ENCODE measurements around the gene MAT2B.

Gene MAT2B

DNA sequence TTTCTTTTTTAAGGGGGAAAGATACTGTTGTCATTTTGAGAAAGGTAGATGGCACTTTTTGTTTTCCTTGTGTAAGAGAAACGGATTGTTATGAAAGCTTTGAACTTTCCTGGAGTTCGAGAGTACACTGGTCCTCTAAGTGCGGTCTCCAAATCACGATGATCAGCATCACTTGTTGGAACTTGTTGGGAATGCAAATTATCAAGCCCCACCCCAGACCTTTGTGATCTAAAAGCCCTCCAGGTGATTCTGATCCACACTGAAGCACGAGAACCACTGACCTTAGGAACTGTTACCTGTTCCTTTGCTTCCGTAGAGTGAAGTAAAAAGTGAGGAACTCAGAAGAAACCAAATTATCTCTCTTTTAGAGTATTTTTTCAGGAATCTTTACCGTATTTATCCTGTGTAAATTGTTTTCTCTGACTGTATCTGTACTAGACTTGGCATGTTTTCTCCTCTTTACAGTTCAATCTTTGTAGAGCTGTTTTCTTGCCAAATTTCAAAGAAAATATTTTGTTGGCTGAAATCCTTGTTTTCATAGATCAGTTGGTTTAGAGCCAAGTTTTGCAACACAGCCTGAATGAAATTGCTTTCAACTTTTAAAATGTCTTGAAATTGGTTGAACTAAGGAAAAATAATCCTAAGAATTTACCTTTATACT is 4.0 kb downstream of the MAT2B start:
- TF ChIP-seq, protein P1, sequence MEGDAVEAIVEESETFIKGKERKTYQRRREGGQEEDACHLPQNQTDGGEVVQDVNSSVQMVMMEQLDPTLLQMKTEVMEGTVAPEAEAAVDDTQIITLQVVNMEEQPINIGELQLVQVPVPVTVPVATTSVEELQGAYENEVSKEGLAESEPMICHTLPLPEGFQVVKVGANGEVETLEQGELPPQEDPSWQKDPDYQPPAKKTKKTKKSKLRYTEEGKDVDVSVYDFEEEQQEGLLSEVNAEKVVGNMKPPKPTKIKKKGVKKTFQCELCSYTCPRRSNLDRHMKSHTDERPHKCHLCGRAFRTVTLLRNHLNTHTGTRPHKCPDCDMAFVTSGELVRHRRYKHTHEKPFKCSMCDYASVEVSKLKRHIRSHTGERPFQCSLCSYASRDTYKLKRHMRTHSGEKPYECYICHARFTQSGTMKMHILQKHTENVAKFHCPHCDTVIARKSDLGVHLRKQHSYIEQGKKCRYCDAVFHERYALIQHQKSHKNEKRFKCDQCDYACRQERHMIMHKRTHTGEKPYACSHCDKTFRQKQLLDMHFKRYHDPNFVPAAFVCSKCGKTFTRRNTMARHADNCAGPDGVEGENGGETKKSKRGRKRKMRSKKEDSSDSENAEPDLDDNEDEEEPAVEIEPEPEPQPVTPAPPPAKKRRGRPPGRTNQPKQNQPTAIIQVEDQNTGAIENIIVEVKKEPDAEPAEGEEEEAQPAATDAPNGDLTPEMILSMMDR (IDR thresholded peaks at IDR 0.05; ENCODE audit: insufficient read depth, low read depth, low read length, missing control alignments) = no peak
- H3K4me3 ChIP-seq (ENCODE audit: low read length) = peak overlapping the region; percentile 23
- peak; percentile 93 for DNase-seq (ENCODE audit: low read depth)

DNA sequence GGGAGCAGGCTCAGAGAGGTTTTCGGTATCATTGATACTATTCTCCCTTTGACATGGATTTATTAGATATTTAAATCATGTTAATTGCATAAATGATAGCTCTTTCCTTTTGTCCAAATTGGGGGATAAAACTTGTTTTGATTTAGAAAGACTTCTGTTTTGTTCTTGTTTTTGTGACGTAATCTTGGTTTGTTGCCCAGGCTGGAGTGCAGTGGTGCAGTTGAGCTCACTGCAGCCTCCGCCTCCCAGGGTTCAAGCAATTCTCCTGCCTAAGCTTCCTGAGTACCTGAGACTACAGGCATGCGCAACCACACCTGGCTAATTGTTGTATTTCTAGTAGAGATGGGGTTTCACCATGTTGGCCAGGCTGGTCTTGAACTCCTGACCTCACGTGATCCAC is 7.1 kb downstream of the MAT2B start:
- no peak overlapping the region for H3K4me3 ChIP-seq (ENCODE audit: low read length)
- DNase-seq (ENCODE audit: low read depth) = no peak
- TF ChIP-seq, protein P1 (IDR thresholded peaks at IDR 0.05; ENCODE audit: insufficient read depth, low read depth, low read length, missing control alignments) = no peak

DNA sequence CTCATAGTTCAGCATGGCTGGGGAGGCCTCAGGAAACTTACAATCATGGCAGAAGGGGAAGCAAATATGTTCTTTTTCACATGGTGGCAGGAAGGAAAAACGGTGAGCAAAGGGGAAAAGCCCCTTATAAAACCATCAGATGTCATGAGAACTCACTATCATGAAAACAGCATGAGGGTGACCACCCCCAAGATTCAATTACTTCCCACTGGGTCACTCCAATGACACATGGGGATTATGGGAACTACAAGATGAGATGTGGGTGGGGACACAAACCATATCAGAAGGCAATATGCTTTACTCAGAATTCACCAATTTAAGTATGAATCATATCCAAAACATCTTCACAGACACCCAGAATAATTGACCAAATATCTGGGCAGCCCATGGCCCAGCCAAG is 19.7 kb downstream of the MAT2B start:
- TF ChIP-seq, protein P1 (IDR thresholded peaks at IDR 0.05; ENCODE audit: insufficient read depth, low read depth, low read length, missing control alignments) = no peak
- no peak for DNase-seq (ENCODE audit: low read depth)
- H3K4me3 ChIP-seq (ENCODE audit: low read length) = no peak overlapping the region

DNA sequence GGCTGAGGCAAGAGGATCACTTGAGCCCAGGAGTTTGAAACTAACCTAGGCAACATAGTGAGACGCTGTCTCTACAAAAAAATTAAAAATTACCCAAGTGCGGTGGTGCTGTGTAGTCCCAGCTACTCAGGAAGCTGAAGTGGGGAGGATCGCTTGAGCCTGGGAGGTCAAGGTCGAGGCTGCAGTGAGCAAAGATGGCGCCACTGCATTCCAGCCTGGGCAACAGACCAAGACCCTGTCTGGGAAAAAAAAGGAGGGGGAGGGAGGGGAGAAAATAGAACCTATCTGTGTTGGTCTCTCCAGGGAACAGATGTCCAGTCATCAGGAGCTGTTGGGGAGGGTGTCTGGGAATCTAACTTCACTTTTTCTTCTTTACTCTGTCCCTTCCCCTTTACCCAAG is 24.3 kb downstream of the MAT2B start:
- no peak overlapping the region for H3K4me3 ChIP-seq (ENCODE audit: low read length)
- DNase-seq (ENCODE audit: low read depth) = no peak
- TF ChIP-seq, protein P1 (IDR thresholded peaks at IDR 0.05; ENCODE audit: insufficient read depth, low read depth, low read length, missing control alignments) = no peak

DNA sequence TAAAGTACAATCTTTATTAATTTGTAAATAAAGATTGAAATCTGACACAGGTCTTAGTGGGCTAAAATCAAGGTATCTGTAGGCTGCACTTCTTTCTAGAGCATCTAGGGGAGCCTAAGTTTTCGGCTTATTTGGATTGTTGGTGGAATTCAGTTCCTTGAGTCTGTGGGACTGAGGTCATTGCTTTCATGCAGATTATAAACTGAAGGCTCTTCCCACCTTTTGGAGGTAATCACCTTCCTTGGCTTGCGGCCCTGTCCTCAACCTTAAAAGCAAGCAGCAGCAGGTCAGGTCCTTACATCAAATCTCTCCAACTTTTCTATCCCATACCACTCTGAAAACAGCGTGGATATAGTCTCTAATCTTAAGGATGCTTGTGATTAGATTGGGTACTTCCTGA is 25.9 kb downstream of the MAT2B start:
- TF ChIP-seq, protein P1 (IDR thresholded peaks at IDR 0.05; ENCODE audit: insufficient read depth, low read depth, low read length, missing control alignments) = no peak
- DNase-seq (ENCODE audit: low read depth) = no peak
- H3K4me3 ChIP-seq (ENCODE audit: low read length) = no peak overlapping the region

DNA sequence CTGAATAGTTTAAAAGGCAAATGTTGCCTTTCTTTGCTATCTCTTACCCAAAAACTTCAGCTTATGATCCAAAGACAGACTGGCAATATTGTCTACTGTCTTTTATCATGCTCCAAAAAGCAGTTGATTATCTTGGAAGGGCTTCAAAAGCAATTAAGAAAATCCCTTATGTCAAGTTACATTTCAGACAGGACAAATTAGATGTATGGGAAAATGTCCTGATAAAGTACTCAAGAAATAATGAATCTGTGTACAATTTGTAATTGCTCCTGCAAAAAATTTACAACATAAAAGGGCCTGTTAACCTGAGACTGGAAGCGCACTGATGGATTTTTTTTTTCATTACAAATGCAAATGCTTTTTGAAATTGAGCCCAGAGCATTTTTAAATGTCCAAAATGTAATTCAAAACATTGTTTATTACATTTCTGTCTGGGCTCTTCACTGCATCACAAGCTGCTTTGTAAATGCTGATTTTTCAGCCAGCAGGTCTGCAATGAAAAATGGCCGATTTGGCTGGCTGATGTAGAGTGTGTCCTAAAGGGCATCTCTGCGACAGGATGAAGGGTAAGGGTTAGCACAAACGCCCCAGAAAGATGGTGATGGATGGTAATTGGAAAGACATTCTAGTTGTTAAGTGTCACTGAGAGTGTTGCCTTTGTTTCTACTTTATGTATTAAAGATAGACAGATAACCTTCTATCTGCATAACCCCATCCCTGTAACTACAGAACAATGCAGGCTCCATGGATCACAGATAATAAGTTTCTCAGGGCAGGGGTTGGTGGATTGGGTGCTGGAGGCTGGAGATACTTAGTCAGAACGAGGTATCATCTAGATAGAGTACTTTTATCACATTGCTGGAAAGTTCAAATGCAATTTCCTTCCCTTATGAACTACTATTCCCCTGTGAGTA is 27.0 kb downstream of the MAT2B start:
- H3K4me3 ChIP-seq (ENCODE audit: low read length) = no peak overlapping the region

More for the DNA sequence above, 27.0 kb downstream of the MAT2B start:
- no peak for DNase-seq (ENCODE audit: low read depth)
- TF ChIP-seq, protein P1 (IDR thresholded peaks at IDR 0.05; ENCODE audit: insufficient read depth, low read depth, low read length, missing control alignments) = no peak
